HG03280 (cell line): Measurements from ENCODE around the gene VWC2.

Experiments
- ATAC-seq: cut with Tn5 transposase; IDR thresholded peaks from one replicate; pipeline ENCODE4 v1.9.1; 2021; ENCODE audit warnings: mild to moderate bottlenecking, moderate library complexity; ENCODE audit not compliant: unreplicated experiment

The VWC2 gene

GRCh38 chr7:49781996-49782395 is 8.6 kb downstream of the VWC2 start:
- no peak for ATAC-seq

GRCh38 chr7:49783446-49783845 is 10.0 kb downstream of the VWC2 start:
- no peak for ATAC-seq

- ATAC-seq, result no peak
Observed at GRCh38 chr7:49787980-49788379, 14.5 kb downstream of the VWC2 start.

DNA sequence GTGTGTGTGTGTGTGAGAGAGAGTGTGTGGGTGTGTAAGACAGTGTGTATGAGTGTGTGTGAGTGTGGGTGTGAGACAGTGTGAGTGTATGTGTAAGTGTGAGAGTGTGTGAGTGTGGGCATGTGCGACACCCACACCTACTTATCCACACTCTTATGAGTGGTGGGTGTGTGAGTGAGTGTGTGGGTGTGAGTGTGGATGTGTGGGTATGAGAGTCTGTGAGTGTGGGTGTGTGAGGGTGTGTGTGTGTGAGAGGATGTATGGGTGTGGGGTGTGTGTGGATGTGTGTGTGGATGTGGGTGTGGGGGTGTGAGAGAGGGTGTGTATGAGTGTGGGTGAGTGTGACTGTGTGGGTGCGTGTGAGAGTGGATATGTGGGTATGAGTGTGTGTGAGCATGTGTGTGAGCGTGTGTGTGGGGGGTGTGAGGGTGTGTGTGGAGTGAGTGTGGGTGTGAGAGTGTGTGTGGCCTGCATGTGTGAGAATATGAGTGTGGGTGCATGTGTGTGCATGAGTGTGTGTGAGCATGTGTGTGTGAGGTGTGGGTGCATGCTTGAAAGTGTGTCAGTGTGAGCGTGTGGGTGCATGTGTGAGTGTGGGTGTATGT is 15.1 kb downstream of the VWC2 start:
- ATAC-seq, result no peak

GRCh38 chr7:49789736-49790135 is 16.3 kb downstream of the VWC2 start:
- ATAC-seq, result no peak

- no peak for ATAC-seq
Observed at GRCh38 chr7:49790209-49790608, 16.8 kb downstream of the VWC2 start.

DNA sequence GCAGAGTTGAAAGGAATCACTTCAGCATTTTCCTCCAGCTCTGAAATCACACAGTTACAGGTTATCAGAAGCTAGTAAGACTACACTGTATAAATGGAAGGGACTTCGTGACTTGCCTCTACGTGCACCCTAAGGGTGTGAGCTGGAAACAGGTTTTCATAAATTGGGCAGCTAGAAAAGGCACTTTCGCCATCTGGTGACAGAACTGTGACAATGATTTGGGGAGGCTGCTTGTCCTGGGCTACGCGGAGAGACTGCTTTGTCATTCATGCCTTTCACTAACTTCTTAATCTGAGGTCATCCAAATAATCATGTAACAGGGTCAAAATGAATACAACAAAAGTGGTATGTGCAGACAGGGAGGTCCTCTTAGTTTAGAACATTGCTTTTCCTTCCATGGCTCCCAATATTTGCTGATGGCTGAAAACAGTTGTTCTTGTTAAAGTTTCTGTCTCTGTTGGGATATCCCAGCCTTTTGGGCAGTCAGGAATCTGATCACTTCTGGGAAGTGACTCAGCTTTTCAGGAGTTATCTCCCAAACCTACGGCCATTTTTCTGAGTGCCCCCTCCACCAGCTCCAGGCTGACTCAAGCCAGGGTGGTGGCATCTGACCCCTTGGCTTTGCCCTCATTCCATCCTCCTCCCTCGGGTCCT is 17.8 kb downstream of the VWC2 start:
- peak; percentile 86 for ATAC-seq

DNA sequence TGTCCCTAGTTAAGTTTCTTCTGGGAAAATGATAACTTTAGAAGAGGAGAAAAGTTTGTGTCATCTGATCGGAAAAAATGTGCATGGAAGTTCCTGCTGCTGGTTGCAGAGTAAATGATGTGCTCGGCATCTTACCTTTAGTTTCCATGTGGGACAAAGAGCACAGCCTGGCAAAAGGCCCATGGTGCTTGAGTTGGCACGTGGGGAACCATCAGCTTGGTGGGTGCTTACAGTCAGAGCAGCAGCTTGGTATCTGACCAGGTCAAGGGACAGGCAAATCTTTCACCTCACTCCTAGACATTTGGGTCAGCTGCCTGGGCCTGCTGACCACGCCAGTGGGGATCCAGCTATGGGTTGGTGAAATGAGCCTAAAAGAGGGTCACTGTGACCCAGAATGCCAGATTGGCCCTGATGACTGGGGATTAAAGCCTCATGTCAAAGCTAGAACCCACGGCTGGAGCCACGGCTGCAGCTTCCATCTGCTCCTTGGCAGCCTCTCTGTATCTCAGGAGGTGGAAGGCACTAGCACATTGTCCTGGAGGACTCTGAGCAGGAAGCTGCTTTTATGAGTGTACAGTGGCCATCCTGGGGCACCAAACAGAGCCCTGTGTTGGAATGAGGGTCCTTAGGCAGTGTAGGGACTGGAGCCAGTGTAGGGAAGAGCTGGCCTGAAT is 24.7 kb downstream of the VWC2 start:
- no peak for ATAC-seq

- ATAC-seq, result no peak
Observed at GRCh38 chr7:49800031-49800430, 26.6 kb downstream of the VWC2 start.

DNA sequence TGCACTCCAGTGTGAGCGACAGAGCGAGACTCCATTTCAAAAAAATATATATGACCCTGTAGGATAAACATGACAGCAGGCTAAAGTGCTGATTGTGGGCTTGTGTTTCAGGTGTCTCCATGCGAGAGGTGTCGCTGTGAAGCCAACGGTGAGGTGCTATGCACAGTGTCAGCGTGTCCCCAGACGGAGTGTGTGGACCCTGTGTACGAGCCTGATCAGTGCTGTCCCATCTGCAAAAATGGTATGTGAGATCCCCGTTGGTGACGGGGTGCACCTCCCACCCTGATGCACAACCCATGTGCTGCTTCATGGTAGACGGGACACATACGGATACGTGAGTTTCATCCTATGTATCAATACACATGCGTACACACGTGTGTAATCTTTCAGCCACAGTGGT is 29.2 kb downstream of the VWC2 start:
- ATAC-seq, result no peak

GRCh38 chr7:49803812-49804211 is 30.4 kb downstream of the VWC2 start:
- no peak for ATAC-seq

DNA sequence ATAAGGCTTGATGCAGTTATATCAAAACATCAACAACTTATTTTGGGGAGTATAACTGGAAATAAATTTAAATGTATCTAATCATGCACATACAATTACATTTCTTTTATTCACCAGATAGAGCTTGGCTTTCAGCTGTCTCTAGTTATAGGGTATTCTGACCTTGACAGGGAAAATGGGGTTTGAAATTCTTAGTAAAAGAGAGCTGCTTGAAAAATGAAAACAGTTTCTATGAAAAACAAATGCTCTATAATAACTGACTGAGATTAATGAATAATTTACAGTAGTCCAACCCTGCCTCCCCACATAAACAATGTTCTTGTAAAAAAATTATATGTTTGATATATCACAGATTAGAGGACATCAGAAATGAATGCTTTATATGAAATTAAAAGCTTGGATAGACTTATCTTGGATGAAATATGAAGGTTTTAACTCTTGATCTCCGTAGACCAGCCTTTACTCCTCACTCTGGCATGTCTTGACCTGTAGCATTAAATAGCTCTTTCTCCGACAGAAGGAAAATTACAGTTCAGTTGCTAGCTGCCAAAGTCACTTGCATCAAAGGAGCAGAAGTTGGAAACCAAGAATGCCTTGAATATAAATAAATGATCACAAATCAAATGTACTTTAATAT is 32.1 kb downstream of the VWC2 start:
- ATAC-seq, result no peak

GRCh38 chr7:49812534-49812933 is 39.1 kb downstream of the VWC2 start:
- no peak for ATAC-seq

GRCh38 chr7:49817279-49817678 is 43.8 kb downstream of the VWC2 start:
- no peak for ATAC-seq

DNA sequence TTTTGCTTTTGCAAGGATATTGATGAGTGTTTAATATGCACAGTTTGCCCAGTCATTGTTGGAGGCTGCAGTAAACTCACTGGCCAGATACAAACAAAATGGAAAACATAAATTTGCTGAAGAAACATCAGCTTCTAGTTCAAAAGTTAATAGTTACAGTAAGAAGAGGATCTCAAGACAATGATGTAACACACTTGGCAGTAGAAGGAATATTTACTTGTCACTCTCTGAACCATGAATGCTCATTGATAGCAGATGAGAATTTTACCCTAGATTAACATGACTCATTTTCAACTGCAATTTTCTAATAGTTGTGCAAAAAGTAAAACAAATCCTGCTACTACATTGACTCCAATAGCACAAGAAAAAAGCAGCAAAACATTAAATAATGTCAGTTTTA is 47.7 kb downstream of the VWC2 start:
- no peak for ATAC-seq

- no peak for ATAC-seq
Observed at GRCh38 chr7:49822856-49823255, 49.4 kb downstream of the VWC2 start.

GRCh38 chr7:49823566-49823965 is 50.1 kb downstream of the VWC2 start:
- ATAC-seq, result no peak

DNA sequence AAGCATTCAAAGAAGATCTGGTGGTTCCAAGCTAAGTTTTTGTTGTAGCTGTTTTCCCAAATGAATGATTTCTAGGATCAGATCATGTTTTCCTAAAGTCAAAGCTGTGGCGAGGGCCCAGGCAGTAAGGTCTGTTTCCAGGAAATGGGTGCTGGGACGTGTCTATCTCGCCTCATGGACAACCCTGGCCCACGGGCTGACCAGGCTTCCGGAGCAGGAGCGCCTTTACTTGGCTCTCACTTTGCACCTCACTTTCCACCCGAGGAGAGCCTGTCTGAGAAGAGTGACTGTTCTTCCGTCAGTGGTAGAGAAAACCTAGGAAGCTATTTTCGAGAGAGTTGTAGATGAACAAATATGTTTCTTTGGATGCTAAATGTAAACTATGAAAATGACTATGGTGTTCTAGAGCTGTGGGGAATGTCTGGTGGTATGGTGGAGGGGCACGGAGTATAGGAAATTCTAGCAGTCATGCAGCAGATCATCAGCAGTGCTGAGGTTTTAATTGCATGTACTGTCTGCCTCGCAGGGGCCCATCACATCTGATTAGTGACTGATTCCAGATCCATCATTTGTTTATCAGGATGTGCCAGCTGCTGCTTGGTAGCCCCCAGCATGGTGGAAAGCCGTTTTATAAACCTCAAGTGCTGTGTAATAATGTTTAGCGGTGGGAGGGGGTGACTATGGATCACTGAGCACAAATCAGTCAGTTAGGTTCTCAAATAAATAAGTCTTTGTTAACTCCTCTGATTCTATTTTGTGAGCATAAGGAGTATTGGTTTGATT is 66.6 kb downstream of the VWC2 start:
- no peak for ATAC-seq

- ATAC-seq, result no peak
Observed at GRCh38 chr7:49840751-49841405, 67.4 kb downstream of the VWC2 start.

- ATAC-seq, result no peak
Observed at GRCh38 chr7:49845626-49846025, 72.2 kb downstream of the VWC2 start.
